ENCODE data around the gene CUL4A. TPM values are rescaled to one million over a fixed set of nuclear protein-coding genes. Genes with fewer than 3 reads are reported as not detected.
A peak's percentile ranks its signal among the peaks of the same experiment; 100 is the strongest.

Gene CUL4A
- total RNA-seq, 1 donor from 2014 or later: 130 TPM

DNA sequence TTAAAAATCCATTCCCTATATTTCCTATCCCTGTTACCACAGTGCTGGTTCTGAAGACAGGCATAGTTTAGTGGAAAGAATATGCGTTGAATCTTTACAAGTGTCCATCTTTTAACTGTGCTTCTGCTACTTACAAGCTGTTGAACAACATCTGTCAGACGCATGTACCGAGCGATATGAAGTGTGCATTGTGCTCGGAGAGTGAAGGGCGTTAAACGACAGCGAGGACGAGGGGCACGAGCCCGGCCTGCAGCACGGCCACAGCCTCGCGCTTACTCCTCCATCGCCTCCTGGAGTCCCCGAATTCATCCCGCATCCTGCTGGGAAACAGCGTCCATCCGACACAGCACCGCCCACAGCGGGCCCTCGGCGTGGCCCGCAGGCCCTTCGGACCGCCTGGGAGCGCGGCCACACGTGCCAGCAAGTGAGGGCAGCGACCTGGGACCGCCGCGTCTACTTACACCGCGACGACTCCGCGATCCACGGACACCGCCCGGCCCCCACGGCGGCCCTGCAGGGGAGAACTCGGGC lies 1.5 kb upstream of the CUL4A start:
- peak; percentile 62 for DNase-seq (ENCODE audit: low read depth)

DNA sequence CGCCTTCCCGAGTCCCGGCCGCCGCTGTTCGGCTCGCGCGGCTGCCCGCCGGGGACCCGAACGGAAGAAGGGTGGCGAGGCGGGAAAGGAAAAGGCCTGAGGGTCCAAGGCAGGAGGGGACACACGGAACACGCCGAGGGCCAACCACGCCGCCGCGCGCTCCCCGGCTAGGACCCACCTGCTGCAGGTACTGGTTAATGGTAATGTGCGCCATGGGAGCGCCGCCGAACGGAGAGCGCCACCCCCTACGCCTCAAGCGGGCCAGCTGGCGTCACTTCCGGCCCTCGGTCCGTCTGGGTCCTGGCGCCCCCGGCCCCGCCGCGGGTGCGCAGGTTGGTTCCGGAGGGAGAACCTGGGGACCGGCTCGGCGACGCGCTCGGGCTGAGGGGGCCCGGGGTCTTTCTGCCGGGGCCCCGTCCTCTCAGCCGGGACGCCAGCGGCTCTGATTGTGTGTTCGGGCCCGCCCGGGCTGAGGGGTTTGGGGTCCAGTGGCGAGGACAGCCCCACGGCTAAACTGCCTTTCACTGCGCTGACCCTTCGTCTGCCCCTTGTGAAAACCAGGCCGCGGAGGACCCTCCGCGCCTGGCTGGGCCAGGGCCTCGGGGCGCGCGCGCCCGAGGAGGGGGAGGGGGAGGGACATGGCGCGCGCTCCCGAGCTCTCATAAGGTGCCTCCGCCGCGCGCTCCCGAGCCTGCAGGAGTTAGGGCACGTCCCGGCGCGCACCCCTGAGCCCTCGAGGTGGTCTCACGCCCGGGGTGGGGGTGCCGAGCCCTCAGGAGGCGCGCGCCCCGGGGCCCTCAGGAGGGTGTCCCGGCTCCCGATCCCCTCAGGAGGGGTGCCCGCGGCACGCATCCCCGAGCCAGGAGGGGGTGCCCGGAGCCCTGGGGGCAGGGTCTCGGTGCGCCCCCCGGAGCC lies 735 bp upstream of the CUL4A start, which contains the start of gene PCID2:
TSS of gene PCID2 (minus strand) at position 249 of the 915 bp plus-strand sequence. CDS start at position 214, 35 bp downstream.
- DNase-seq (ENCODE audit: low read depth): peak; percentile 91

DNA sequence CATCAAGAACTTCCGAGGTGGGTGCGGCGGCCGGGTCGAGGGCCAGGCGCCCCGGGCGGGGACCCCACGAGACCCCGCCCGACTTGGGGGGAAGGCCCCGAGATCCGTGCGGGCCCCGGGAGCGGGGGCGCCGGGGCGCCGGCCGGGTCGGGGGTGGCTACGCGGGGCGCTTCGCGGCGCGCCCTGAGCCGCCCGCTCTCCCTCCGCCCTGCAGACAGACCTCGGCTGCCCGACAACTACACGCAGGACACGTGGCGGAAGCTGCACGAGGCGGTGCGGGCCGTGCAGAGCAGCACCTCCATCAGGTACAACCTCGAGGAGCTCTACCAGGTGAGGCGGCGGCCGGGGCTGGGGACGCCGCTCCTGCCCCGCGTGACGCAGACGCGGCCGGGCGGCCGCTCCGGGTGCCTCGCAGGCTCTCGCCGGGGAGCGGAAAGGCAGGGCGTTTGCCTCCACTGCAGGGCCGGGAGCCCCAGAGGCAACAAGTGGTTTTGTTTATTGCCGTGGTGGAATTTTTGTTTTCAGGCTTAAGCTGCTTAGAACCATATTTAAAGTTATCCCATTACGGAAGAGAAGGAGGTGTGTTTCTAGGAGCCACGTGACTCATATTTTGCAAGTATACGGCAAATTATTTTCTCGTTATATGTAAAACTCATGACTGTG lies 477 bp downstream of the CUL4A start:
- DNase-seq (ENCODE audit: low read depth): peak; percentile 60

DNA sequence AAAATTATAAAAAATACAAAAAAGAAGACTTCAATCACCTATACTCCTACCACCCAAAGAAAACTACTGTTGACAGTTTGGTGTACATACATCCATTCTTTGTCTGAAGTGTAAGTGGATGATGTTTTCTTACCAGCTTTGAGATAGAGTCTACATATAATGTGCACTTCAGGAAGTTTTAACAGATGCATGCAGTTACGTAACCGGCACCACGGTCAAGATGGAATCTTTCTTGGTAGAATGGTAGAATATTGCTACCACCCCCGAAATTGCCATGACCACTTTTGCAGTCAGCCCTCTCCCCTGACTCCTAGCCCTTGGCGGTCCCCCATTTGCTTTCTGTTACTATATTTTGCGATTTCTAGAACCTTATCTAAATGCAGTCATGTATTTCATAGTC lies 1.4 kb downstream of the CUL4A start:
- DNase-seq (ENCODE audit: low read depth): no peak

DNA sequence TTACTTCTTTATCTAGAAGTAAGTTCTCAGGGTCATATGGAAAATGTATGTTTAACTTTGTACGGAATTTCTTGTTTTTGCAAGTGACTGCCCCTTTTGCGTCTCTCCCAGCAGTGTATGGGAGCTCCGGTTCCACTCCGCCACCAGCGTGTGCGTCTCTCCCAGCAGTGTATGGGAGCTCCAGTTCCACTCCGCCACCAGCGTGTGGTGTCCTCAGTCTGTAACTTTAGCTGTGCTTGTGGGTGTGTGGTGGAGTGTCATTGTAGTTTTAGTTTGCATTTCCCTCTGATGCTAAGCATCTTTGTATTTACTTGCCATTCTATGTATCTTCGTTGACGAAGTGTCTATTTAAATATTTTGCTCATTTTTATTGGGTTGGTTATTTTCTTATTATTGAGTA lies 2.4 kb downstream of the CUL4A start:
- no peak for DNase-seq (ENCODE audit: low read depth)

DNA sequence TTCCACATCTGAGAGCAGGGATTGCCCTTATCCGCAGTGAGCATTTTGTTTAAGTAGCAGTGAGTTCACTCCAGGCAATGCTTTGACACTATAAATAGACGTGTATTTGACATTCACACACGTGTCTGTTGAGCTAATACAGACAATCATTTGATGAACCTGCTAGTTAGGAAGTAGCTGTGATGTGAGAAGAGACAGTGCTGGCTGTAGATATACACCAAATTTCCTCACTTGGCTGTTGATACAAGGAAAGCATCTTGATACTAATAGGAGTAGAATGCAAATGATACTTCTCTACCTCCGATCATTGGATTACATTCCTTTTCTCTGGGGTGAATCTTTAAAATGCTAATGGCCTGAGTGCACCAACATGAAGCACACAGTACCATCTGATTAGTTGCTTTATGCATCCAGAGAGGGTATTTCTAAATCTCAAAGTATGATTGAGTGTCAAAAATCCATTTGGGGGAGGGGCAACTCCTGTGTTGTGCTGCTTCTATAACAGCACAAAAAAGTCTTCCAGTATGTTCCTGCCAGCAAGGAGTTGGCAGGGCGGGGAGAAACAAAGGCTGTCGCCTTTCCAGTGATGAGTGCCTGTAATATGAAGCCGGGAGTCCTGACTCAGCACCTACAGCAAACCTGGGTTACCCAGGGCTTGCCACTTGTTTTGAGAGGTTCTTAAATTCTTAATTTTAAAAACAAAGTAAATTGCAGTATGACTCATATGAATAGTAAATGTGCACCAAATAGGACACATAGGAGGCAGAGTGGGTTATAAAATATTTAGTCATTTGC lies 7.0 kb downstream of the CUL4A start:
- peak; percentile 71 for DNase-seq (ENCODE audit: low read depth)

DNA sequence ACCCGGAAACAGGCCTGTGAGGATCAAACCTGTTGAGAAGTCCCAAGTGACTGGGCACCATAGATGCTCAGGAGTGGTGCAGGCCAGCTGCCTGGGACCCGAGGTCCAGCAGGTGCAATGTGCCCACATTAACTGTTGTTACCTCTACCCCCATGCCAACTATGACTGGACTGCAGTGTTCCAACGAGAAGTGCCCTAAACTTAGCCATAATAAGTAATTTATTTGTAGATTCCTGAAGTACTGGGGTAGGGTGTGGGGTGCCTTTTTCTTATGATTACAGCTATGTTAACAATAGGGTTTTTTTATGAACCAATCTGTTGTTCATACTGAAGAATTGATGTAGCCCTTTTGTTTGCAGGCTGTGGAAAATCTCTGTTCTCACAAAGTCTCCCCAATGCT lies 9.2 kb downstream of the CUL4A start:
- DNase-seq (ENCODE audit: low read depth): peak; percentile 37

DNA sequence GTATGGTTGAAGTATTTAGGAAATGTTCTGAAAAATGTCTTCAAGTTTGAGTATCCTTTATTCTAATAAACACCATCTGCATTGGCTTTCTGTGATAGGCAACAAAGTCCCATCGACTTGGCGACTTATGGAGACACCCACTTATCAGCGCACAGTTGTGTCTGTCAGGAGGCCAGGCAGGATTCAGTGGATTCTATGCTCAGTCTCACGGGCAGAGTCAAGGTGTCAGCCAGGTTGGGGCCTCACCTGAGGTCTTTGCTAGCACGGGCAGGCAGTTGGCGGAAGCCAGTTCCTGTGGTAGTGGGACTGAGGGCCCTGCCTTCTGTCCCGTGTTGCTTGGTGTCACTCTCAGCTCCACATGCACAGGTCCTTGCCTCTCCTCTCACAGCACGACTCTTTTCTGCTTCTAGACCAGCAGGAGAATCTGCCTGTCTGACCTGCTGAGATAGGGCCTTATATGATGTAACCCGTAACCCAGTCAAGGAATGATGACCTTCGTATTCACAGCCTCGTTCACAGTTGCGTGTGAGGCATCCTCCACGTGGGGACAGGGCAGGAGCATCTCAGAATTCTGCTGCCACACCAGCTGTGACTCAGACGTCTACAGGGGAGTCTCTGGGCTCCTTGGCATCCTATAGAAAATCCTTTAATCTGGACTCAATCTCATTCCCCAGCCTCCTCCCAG lies 10.0 kb downstream of the CUL4A start:
- no peak for DNase-seq (ENCODE audit: low read depth)

DNA sequence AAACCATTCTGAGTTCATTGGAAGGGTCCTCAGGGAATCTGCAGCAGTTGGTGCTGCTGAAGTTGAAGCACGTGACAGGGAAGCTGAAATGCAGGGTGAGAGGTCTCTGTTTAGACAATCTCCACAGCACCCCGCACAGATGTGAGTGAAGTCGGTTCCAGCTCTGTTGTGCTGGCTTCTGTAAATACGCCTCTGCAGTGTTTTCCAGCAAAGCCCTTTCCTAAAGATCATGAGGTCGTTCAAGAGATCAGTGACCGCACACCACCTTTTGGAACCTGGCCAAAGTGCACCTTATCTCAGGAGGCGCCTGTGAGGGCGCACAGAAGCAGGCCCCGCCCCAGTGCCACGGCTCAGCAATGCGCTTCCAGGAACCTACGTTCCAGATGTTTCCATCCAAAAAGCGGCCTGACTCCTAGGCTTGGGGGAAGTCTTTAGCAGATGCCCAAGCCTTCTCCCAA lies 10.8 kb downstream of the CUL4A start:
- no peak for DNase-seq (ENCODE audit: low read depth)

DNA sequence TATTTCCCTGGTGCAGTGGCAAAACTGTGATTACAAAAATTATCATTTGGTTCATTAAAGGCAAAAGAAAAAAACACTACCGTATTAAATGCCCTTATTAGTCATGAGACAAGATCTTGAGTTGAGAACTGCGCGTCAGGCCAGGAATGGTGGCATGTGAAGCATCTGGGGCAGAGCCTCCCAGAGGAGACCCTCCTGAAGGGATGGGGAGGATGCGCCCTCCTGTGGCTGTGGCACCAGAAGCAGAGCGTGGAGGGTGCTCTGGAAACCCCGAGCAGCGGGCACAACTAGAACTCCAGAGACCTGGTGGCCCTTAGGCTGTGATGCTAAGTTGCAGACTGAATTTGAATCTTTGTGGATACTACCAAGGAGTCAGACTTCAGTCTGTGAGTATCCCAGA lies 11.5 kb downstream of the CUL4A start:
- DNase-seq (ENCODE audit: low read depth): peak; percentile 30

DNA sequence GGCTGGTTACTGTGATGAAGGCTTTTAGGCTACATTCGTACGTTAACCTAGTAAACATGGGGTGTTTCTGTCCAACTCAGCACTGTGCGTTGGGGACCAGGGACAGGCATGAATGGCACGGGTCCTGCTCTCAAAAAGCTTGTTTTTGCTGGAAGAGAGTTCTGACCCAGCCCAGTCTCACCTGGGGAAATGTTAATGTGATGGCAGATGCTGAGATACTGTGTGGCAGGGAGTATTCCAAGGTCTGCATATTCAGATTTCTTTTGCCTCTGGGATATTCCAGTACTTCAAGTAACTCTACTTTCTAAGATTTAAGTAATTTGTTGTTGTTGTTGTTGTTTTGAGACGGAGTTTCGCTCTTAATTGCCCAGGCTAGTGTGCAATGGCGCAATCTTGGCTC lies 13.7 kb downstream of the CUL4A start:
- no peak for DNase-seq (ENCODE audit: low read depth)

DNA sequence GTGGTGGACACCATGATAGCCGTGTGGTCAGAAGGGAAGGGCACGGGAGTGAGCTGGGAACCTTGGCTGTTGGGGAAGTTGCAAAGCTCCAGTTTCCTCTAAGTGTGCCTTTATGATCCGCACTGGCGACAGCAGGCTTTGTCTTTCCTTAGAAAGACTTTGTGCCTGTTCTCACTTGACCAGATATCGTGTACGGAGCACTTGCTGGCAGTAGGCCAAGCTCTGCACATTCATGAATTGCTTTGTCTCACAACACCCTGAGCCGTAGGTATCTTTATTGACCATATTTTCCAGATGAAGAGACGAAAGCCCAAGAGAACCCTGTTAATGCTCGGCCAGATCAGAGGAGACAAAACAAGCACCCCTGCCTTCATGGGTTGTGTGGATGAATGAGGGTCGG lies 15.1 kb downstream of the CUL4A start:
- DNase-seq (ENCODE audit: low read depth): no peak

DNA sequence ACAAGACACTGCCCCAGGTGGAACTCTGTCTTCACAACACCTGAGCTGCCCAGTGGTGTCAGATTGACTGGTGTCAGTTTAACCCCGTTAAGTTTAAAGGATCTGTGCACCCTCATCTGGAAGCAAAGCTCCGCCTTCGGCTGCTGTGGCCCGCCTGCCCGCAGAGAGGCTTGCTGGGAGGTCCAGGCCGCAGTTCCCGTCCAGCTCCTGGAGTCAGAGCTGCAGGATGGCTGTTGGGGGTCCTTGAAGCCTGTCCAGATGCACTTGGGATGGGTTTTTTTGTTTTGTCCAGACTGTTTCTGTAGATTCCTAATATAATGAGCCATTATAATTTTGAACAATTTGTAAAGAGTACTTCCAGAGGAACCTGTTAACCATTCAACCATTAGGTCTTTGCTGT lies 16.1 kb downstream of the CUL4A start:
- DNase-seq (ENCODE audit: low read depth): no peak

DNA sequence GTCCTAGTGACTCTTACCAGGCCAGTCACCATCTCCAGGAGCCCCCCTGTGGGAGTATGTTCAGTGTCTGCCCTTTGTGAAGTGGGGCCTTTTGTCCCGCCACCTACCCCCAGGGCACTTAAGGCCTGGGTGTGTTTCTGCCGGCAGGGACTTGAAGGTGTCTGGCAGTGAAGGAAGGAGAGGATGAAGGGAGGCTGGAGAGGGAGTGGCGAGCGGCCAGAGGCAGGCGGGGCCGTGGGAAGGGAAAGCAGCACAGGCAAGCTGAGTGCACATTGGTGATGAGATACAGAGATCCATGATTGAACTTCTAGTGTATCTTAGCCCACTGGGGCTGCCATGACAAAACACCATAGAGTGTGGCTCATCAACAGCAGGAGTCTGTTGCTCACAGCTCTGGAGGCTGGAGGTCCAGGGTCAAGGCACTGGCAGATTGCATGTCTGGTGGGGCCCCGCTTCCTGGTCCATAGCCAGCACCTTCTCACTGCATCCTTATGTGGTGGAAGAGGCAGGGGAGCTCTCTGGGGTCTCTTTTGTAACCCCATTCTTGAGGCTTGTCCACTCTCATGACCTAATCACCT lies 17.5 kb downstream of the CUL4A start:
- DNase-seq (ENCODE audit: low read depth): no peak

DNA sequence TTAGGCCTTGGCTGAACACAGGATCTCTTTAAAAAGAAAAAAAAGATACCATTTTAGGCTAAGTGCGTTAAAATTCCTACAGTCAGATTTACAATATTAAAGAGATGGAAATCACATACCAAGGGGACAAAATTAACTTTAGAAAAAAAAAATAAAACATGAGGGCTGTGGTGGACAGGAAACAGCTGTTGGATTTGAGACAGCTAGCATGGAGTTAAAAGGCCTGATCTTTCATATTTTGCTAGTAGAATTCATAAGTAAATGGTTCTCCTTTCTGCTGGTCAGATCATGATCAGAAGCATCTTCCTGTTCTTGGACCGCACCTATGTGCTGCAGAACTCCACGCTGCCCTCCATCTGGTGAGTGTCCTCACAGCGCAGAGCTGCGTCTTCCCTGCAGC lies 19.7 kb downstream of the CUL4A start:
- no peak for DNase-seq (ENCODE audit: low read depth)

DNA sequence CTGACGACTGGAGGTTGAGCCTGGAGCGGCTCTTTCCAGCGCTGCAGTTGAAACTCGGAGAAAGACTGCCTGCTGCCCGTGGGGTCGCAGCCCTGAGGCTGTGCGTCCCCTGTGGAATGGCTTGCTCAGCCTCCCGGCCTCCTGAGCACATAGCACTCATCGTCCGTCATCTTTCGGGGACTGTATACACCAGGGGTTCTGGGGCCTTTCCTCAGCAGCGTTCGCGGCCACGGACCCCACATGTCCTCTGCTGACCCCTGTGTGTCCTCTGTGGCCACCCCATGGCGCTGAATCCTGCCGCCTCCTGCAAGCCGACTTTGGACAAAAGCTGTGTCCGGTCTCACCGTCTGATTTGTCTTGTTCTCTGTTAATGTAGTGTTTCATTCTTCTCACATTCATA lies 20.4 kb downstream of the CUL4A start:
- DNase-seq (ENCODE audit: low read depth): no peak

DNA sequence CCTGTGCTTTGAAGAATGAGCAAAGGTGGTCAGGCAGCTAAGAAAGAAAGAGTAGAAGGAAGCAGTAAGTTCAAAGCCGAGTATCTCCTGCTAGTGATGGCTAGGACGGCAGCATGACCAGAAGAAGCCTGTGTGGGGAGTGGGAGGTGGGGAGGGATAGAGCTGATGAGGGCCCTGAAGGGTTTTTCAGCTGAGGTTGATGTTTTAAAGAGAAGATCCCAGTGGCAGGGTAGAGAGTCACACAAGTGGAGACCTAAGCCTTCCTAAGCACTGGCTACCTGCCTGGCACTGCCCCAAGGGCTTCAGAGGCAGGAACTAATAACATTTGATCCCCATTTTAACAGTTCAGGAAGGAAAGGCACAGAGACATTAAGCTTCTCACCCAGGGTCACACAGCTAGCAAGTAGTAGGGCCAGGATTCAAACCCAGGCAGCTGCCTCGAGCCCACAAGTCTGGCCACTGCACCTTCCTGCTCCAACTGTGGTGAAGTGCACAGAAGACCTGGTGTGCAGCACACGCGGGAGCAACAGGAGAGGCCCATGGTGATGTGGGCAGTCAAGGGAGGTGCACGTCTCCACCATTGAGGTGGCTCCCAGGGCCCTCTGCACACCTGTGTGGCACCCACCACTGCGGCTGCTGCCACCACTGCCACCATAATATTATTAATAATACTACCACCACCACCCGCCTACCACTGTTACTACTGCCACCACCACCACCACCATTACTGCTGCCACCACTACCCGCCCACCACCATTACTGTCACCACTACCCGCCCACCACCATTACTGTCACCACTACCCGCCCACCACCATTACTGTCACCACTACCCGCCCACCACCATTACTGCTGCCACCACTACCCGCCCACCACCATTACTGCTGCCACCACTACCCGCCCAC lies 22.1 kb downstream of the CUL4A start:
- DNase-seq (ENCODE audit: low read depth): no peak

DNA sequence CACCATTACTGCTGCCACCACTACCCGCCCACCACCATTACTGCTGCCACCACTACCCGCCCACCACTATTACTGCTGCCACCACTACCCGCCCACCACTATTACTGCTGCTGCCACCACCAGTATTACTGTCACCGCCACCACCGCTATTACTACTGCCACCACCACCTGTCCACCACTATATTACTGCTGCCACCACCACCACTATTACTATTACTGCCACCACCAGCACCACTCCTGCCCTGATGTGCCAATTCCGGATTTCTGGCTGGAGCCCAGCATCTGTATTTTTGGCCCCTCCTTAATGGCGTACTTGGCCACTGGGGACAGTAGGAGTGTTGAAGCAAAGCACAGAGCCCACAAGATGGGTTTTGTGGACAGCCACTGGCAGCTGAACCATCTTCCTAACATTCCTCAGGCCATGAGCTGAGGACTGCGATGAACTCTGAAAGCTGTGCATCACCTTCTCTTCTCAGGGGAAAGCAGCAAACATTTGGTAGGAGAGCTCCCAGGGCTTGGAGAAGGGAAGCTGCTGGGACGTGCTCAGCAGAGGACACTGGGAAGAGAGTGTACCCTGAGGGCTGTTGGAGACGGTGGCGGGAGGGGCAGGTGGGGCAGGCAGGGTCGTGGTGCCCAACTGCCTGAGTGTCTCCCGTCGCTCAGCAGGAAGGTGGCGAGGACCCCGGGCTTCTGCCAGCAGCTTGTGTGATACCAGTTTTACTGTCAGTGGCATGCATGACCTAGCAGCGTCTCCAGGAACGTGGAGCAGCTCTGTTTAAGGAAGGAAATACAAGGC lies 23.0 kb downstream of the CUL4A start:
- peak; percentile 88 for DNase-seq (ENCODE audit: low read depth)

DNA sequence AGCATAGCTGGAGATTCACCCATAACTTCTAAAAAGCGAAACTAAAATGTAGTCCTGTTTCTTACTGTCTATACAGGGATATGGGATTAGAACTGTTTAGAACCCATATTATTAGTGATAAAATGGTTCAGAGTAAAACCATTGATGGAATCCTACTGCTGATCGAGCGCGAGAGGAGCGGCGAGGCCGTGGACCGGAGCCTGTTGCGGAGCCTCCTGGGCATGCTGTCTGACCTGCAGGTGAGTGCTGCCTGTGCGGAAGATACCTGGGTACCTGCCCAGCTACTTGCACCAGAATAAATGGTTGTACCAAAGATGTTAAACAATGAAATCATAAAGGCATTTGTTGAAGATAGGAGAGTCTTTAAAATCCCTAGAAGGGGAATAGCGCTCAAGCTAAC lies 23.7 kb downstream of the CUL4A start:
- DNase-seq (ENCODE audit: low read depth): no peak
